Vagina (tissue), 2 donors: Measurements from ENCODE around the gene FAAP20.

Experiments
- CTCF ChIP-seq, 3 experiments: fragments of 450-650 bp in 2 of 3; fragments of 200-600 bp in 1 of 3; sonication (generic) in 1 of 3; IDR thresholded peaks; one replicate each; pipeline ENCODE4 v1.5.1; 2017 to 2019; ENCODE audit warnings: antibody characterized with exemption in 3 of 3, mild to moderate bottlenecking in 2 of 3, moderate library complexity in 2 of 3
- POLR2AphosphoS5 ChIP-seq, 2 donors: sonication (generic); formaldehyde crosslinking; IDR thresholded peaks; one replicate each; pipeline ENCODE4 v1.9.0; 2017; ENCODE audit warnings: antibody characterized with exemption in 2 of 2, mild to moderate bottlenecking in 2 of 2, low read depth in 1 of 2; ENCODE audit not compliant: insufficient read depth in 1 of 2

DNA sequence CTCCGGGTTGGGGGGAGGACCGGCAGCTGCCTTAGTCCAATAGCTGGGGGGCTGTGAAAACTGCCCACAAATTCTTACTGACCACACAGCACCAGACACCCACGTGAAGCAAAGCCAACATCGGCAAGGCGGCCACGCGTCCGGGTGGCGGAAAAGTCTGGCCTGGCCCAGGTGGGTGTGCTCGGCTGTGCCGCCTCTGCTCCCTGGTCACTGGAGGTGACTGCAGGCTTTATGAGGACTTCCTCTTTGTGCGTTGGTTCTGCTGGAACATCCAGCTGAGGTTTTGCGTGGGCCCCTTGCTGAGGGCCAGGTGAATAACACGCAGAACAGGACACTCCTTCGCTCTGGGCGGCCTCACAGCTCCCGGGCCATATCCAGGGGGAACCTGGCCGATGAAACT, 35.4 kb downstream of the FAAP20 start:
- no peak for TF ChIP-seq POLR2AphosphoS5 (IDR thresholded peaks at IDR 0.05; ENCODE audit: insufficient read depth in 1 of 2, low read depth in 1 of 2)
- TF ChIP-seq CTCF (IDR thresholded peaks at IDR 0.05), result no peak
